SK-N-SH (cell line): ENCODE measurements around the gene SMIM1. TPM values are rescaled to one million over a fixed set of nuclear protein-coding genes. Genes with fewer than 3 reads are reported as not detected.

Source experiments
- CTCF ChIA-PET: fragments of 300-600, 350-600 bp; formaldehyde crosslinking; extraction: SDS; loops from one replicate; lab custom pipeline; 2021; lab: Yijun Ruan, JAX
- POLR2A ChIA-PET: fragments of 350-600 bp; sonication (Branson Sonifier 250); formaldehyde crosslinking; extraction: SDS; loops from one replicate; lab custom pipeline; 2020; ENCODE audit warnings: antibody characterized with exemption, inconsistent platforms; lab: Yijun Ruan, JAX
- DNase-seq: peaks from one replicate; pipeline ENCODE4 v3.0.0; 2012
- H2AFZ ChIP-seq: fragments of 200-600 bp; sonication (generic); 2 replicates; pipeline ENCODE4 v1.8.1; 2016; ENCODE audit warnings: antibody characterized with exemption, mild to moderate bottlenecking, low read depth
- H3F3A ChIP-seq: fragments of 200-600 bp; sonication (generic); replicated peaks from 2 replicates; pipeline ENCODE3; 2016; ENCODE audit warnings: antibody characterized with exemption, mild to moderate bottlenecking; ENCODE audit not compliant: insufficient read depth
- H3K27ac ChIP-seq, 2 experiments: fragments of 200-500 bp in 1 of 2; fragments of 200-600 bp in 1 of 2; sonication (Bioruptor generic) in 1 of 2; sonication (generic), shearing (Covaris generic) in 1 of 2; 2 replicates each; pipeline versions ENCODE4 v1.5.1 to v1.6.1; 2014 to 2016; ENCODE audit warnings: low read depth in 2 of 2, inconsistent platforms in 1 of 2, low read length in 1 of 2, mild to moderate bottlenecking in 1 of 2, mixed read lengths in 1 of 2
- H3K27me3 ChIP-seq: fragments of 200-600 bp; sonication (generic), shearing (Covaris generic); 2 replicates; pipeline ENCODE4 v1.6.1; 2016; ENCODE audit warnings: mixed run types; ENCODE audit not compliant: insufficient read depth
- H3K36me3 ChIP-seq, 2 experiments: fragments of 200-500 bp in 1 of 2; fragments of 200-600 bp in 1 of 2; sonication (Bioruptor generic) in 1 of 2; sonication (generic) in 1 of 2; replicated peaks in 1 of 2; 2 replicates each; pipeline versions ENCODE3 to v1.5.1; 2014 to 2016; ENCODE audit warnings: low read length in 1 of 2, mild to moderate bottlenecking in 1 of 2; ENCODE audit not compliant: insufficient read depth in 2 of 2, control insufficient read depth in 1 of 2
- H3K4me1 ChIP-seq, 2 experiments: fragments of 200-500 bp in 1 of 2; fragments of 200-600 bp in 1 of 2; sonication (Bioruptor generic) in 1 of 2; sonication (generic), shearing (Covaris generic) in 1 of 2; 2 replicates each; pipeline versions ENCODE4 v1.5.1 to v1.6.1; 2014 to 2016; ENCODE audit warnings: low read depth in 1 of 2, low read length in 1 of 2, mixed run types in 1 of 2; ENCODE audit not compliant: insufficient read depth in 2 of 2, control insufficient read depth in 1 of 2
- H3K4me2 ChIP-seq: fragments of 200-600 bp; sonication (generic), shearing (Covaris generic); 2 replicates; pipeline ENCODE4 v1.6.1; 2017; ENCODE audit warnings: mixed run types
- H3K4me3 ChIP-seq, 2 experiments: fragments of 200-500 bp in 1 of 2; fragments of 200-600 bp in 1 of 2; sonication (Bioruptor generic) in 1 of 2; sonication (generic), shearing (Covaris generic) in 1 of 2; 2 replicates each; pipeline versions ENCODE4 v1.5.1 to v1.8.1; 2014 to 2016; ENCODE audit warnings: low read depth in 2 of 2, inconsistent platforms in 1 of 2, low read length in 1 of 2, mild to moderate bottlenecking in 1 of 2, mixed read lengths in 1 of 2, moderate library complexity in 1 of 2
- H3K79me2 ChIP-seq: fragments of 200-600 bp; sonication (generic); 2 replicates; pipeline ENCODE4 v1.8.1; 2017; ENCODE audit warnings: mild to moderate bottlenecking; ENCODE audit not compliant: insufficient read depth
- H3K9ac ChIP-seq: fragments of 200-600 bp; sonication (generic); 2 replicates; pipeline ENCODE4 v1.6.1; 2017; ENCODE audit warnings: mixed run types
- H3K9me2 ChIP-seq: fragments of 200-600 bp; sonication (generic); 2 replicates; pipeline ENCODE4 v1.6.1; 2017; ENCODE audit warnings: mixed run types
- H3K9me3 ChIP-seq: fragments of 200-600 bp; sonication (generic); 2 replicates; pipeline ENCODE4 v1.6.1; 2017; ENCODE audit warnings: mixed run types, mild to moderate bottlenecking, moderate library complexity
- H4K20me1 ChIP-seq: fragments of 200-600 bp; sonication (generic); 2 replicates; pipeline ENCODE4 v1.6.1; 2017; ENCODE audit warnings: mild to moderate bottlenecking, mixed run types; ENCODE audit not compliant: insufficient read depth
- ELF1 ChIP-seq: IDR thresholded peaks from 2 replicates; pipeline ENCODE4 v1.4.0; 2012
- EP300 ChIP-seq, 2 experiments: IDR thresholded peaks; 2 replicates each; pipeline versions ENCODE4 v1.4.0 to v1.6.1; 2012; ENCODE audit warnings: borderline replicate concordance in 1 of 2, low read depth in 1 of 2, low read length in 1 of 2
- EZH2phosphoT487 ChIP-seq: fragments of 200-600 bp; sonication (generic); IDR thresholded peaks from 2 replicates; pipeline ENCODE4 v1.6.1; 2017; ENCODE audit warnings: low read depth, mixed run types, mild to moderate bottlenecking, antibody characterized with exemption, moderate library complexity, borderline replicate concordance
- FOSL2 ChIP-seq: IDR thresholded peaks from 2 replicates; pipeline ENCODE4 v1.4.0; 2012; ENCODE audit warnings: low read depth, mild to moderate bottlenecking, moderate library complexity, borderline replicate concordance
- FOXJ3 ChIP-seq: sonication (generic); formaldehyde crosslinking; IDR thresholded peaks from 2 replicates; pipeline ENCODE4 v1.5.1; 2020; ENCODE audit warnings: mild to moderate bottlenecking, missing genetic modification reagents
- FOXM1 ChIP-seq: IDR thresholded peaks from 2 replicates; pipeline ENCODE4 v1.4.0; 2012; ENCODE audit warnings: low read depth, mild to moderate bottlenecking
- IRF3 ChIP-seq: fragments of 150-350 bp; IDR thresholded peaks from 2 replicates; pipeline ENCODE4 v1.6.1; 2016; ENCODE audit warnings: mild to moderate bottlenecking, low read depth, low read length
- SIN3A ChIP-seq: IDR thresholded peaks from 2 replicates; pipeline ENCODE4 v1.6.1; 2012; ENCODE audit warnings: low read depth, mild to moderate bottlenecking, low read length, moderate library complexity, borderline replicate concordance
- SMC3 ChIP-seq: IDR thresholded peaks from 2 replicates; pipeline ENCODE4 v1.6.1; 2012; ENCODE audit warnings: low read depth, low read length, improper control_type of control experiment
- TAF1 ChIP-seq: IDR thresholded peaks from 2 replicates; pipeline ENCODE4 v1.6.1; 2012; ENCODE audit warnings: low read depth, mild to moderate bottlenecking, low read length, moderate library complexity, borderline replicate concordance
- TCF12 ChIP-seq: IDR thresholded peaks from 2 replicates; pipeline ENCODE4 v1.4.0; 2012
- TEAD4 ChIP-seq: IDR thresholded peaks from 2 replicates; pipeline ENCODE4 v1.4.0; 2012; ENCODE audit warnings: mild to moderate bottlenecking, borderline replicate concordance; ENCODE audit not compliant: insufficient read depth
- YY1 ChIP-seq: IDR thresholded peaks from 2 replicates; pipeline ENCODE4 v1.4.0; 2012; ENCODE audit warnings: low read depth, mild to moderate bottlenecking
- ZBTB33 ChIP-seq: IDR thresholded peaks from 2 replicates; pipeline ENCODE4 v1.4.0; 2012; ENCODE audit warnings: low read depth, borderline replicate concordance
- WGBS: methylation state at CpG from one replicate; pipeline ENCODE4 v1.1.6; 2017; ENCODE audit warnings: low lambda C conversion rate; 5-methylcytosine and 5-hydroxymethylcytosine counted together
- polyA plus RNA-seq, 3 experiments: library from polyadenylated mRNA; depleted of rRNA; stranded (reverse); fragments of >200 nt; gene quantifications; 2 replicates each; pipeline ENCODE4 v1.2.3, GENCODE V29; 2012
- TF ChIP-seq, protein P1 (sequence below): IDR thresholded peaks from 2 replicates; pipeline ENCODE4 v1.4.0; 2012; ENCODE audit warnings: low read depth

The SMIM1 gene
- polyA plus RNA-seq, 1 of the 3 experiments (the other 2 are of a cell fraction): 6.1 TPM

DNA sequence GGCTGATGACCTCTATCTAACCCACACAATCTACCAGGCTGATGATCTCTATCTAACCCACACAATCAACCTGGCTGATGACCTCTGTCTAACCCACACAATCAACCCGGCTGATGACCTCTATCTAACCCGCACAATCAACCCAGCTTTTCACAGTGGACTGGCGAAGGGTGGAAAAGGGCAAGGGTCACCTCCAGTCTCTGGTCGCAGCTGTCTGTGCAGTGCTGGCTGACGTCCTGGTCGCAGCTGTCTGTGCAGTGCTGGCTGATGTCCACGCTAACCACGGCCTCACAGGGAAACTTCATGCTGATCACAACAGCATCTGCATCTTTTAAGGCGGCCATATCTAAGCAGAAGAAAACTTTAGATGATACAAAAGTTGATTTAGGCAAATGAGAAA is 32.5 kb upstream of the SMIM1 start (continued):
- no peak for TF ChIP-seq ZBTB33

DNA sequence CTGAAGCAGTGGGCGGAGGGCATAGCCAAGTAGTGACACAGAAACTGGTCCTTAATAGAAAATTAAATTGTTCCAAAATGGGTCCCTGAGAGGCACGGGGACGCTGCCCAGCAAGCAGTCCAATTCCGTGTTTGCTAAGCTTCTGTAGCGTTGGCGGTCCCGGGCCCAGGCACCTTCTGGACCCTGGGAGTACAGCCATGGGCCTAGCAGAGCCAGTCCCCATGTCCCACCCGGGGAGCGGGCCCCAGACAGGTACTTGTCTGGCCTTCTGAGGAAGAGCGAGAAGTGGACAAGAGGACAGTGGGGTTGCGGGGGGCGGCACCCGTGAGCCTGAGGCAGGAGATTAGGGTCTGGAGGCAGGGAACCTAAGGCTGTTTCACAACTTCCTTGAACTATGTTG is 31.8 kb upstream of the SMIM1 start:
- H3K9me2 ChIP-seq: no peaks in the 10 kb centered on the region
- no peak for DNase-seq
- no peak overlapping the region for H3K9ac ChIP-seq
- 90% methylated on average over 13 of the region's 13 CpGs for WGBS
- no peak overlapping the region for H3K4me3 ChIP-seq
- ChIA-PET POLR2A (no interaction called here), CTCF (interaction anchor here (1.2 to 2.6 kb wide), 2 partner anchors 16 to 125 kb away, joined by 4 to 7 read pairs; no protein-coding TSS in a partner anchor)
- no peak for TF ChIP-seq SMC3
- TF ChIP-seq TCF12: no peak
- TF ChIP-seq, protein P1, sequence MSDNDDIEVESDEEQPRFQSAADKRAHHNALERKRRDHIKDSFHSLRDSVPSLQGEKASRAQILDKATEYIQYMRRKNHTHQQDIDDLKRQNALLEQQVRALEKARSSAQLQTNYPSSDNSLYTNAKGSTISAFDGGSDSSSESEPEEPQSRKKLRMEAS: no peak
- no peak for TF ChIP-seq ZBTB33
- TF ChIP-seq FOXM1: no peak
- TF ChIP-seq EP300 (IDR thresholded peaks at IDR 0.05; ENCODE audit: borderline replicate concordance in 1 of 2, low read depth in 1 of 2, low read length in 1 of 2): no peak
- TF ChIP-seq ELF1: no peak
- no peak for TF ChIP-seq FOXJ3 (CRISPR knock-in tag)
- TF ChIP-seq YY1: no peak
- no peak overlapping the region for H3K27ac ChIP-seq
- H3K4me2 ChIP-seq: no peak overlapping the region
- H2AFZ ChIP-seq: no peak overlapping the region
- H3K79me2 ChIP-seq: no peaks in the 10 kb centered on the region
- H4K20me1 ChIP-seq: no peaks in the 10 kb centered on the region
- H3K4me1 ChIP-seq: peaks cover 0 to 17% of the 10 kb centered on the region in 2 experiments; a peak in 1 of 4 replicates
- H3K36me3 ChIP-seq: peaks cover 7 to 53% of the 10 kb centered on the region in 2 experiments
- H3K9me3 ChIP-seq: no peaks in the 10 kb centered on the region
- H3F3A ChIP-seq: no peaks in the 10 kb centered on the region
- H3K27me3 ChIP-seq: no peaks in the 10 kb centered on the region

GRCh38 chr1:3741566-3742438 is 30.7 kb upstream of the SMIM1 start:
- Histone ChIP-seq H3K4me3 (no peak overlapping the region), H3K4me1 (peaks cover 0 to 26% of the 10 kb centered on the region in 2 experiments; a peak in 1 of 4 replicates), H3K36me3 (peaks cover 7 to 43% of the 10 kb centered on the region in 2 experiments), H3K79me2 (no peaks in the 10 kb centered on the region), H3F3A (peaks cover 4% of the 10 kb centered on the region), H3K9ac (no peak overlapping the region), H3K4me2 (no peak overlapping the region), H3K9me3 (no peaks in the 10 kb centered on the region), H3K27ac (no peak overlapping the region), H3K27me3 (no peaks in the 10 kb centered on the region), H2AFZ (no peak overlapping the region), H3K9me2 (no peaks in the 10 kb centered on the region), H4K20me1 (no peaks in the 10 kb centered on the region)
- WGBS: 97% methylated on average over 22 of the region's 22 CpGs
- CTCF ChIA-PET: interaction anchor here (1.2 to 2.6 kb wide), 2 partner anchors 17 to 126 kb away, joined by 4 to 10 read pairs; no protein-coding TSS in a partner anchor
- no peak for DNase-seq
- POLR2A ChIA-PET: no interaction called here
- TF ChIP-seq FOXM1 (no peak), IRF3 (no peak), ELF1 (no peak), FOXJ3 (CRISPR knock-in tag) (no peak), ZBTB33 (no peak), EZH2phosphoT487 (no peak), SIN3A (no peak), SMC3 (no peak), TAF1 (no peak), FOSL2 (no peak), TEAD4 (no peak)
